Adrenal gland (tissue), 12 donors: ENCODE measurements around the gene MSI1. TPM values are rescaled to one million over a fixed set of nuclear protein-coding genes. Genes with fewer than 3 reads are reported as not detected.

Source experiments
- DNase-seq, 7 donors: peaks; one replicate each; pipeline ENCODE4 v3.0.0-alpha.2; 2019 to 2020
- H3K27ac ChIP-seq, 5 donors: fragments of 200-600 bp; sonication (generic) in 4 of 5; 1 replicate in 3 of 5; 2 replicates in 2 of 5; pipeline versions ENCODE4 v1.5.1 to v1.8.0; 2016 to 2020; ENCODE audit warnings: mild to moderate bottlenecking in 1 of 5
- H3K27me3 ChIP-seq: fragments of 200-600 bp; 2 replicates; pipeline ENCODE4 v1.8.0; 2021
- H3K36me3 ChIP-seq, 2 donors: fragments of 200-600 bp; replicated peaks in 1 of 2; 1 replicate in 1 of 2; 2 replicates in 1 of 2; pipeline versions ENCODE4 v1.5.1 to v1.8.0; 2018 to 2022
- H3K4me1 ChIP-seq, 2 donors: fragments of 200-600 bp; replicated peaks in 1 of 2; 1 replicate in 1 of 2; 2 replicates in 1 of 2; pipeline versions ENCODE4 v1.5.1 to v1.8.0; 2018 to 2021
- H3K4me3 ChIP-seq, 4 donors: fragments of 200-600 bp; sonication (generic) in 3 of 4; one replicate each; pipeline ENCODE4 v1.5.1; 2016 to 2018
- H3K9me3 ChIP-seq, 3 donors: fragments of 200-600 bp; sonication (generic) in 1 of 3; replicated peaks in 1 of 3; 1 replicate in 2 of 3; 2 replicates in 1 of 3; pipeline versions ENCODE4 v1.5.1 to v1.8.0; 2016 to 2021
- POLR2A ChIP-seq, 2 donors: fragments of 450-650 bp; IDR thresholded peaks; one replicate each; pipeline ENCODE4 v1.6.1; 2017; ENCODE audit warnings: antibody characterized with exemption in 2 of 2, mild to moderate bottlenecking in 2 of 2, moderate library complexity in 1 of 2
- WGBS, 4 donors: extraction: QIAGEN DNeasy Blood & Tissue Kit in 2 of 4; methylation state at CpG; one replicate each; pipeline versions ENCODE4 v1.1.5 to v1.1.7; 2013 to 2017; 5-methylcytosine and 5-hydroxymethylcytosine counted together
- intact Hi-C, 2 donors: fragments of 100-400 bp; cut with DNase I; formaldehyde crosslinking; loops; one replicate each; pipeline versions ENCODE4 v1.14.1 to v1.15.0; 2022 to 2023
- polyA plus RNA-seq, 3 donors: library from polyadenylated mRNA; stranded (reverse); fragments of 200-250 nt in 2 of 3; fragments of 350-450 nt in 1 of 3; fragmentation: Illumina TruSeq in 1 of 3; extraction: RNeasy Lipid Tissue Mini Kit (QIAGEN cat#74804) in 1 of 3; gene quantifications; one replicate each; pipeline ENCODE4 v1.2.3, GENCODE V29; 2013 to 2014
- total RNA-seq, 9 donors: library from RNA; depleted of rRNA in 4 of 9; stranded (reverse); fragments of >200 nt in 4 of 9; fragments of 120-200 nt in 1 of 9; fragmentation: NEBNext Ultra II Directional in 1 of 9; extraction: Animal tissue kit (Norgen Biotek cat#: 25700) in 1 of 9; gene quantifications; one replicate each; pipeline versions ENCODE4 v1.1.0 to v1.2.4, GENCODE V29; 2013 to 2023
- TF ChIP-seq, protein P1 (sequence below), 6 experiments: fragments of 450-650 bp in 4 of 6; fragments of 200-600 bp in 2 of 6; sonication (generic) in 1 of 6; IDR thresholded peaks; 1 replicate in 5 of 6; 2 replicates in 1 of 6; pipeline versions ENCODE4 v1.5.1 to v1.8.0; 2016 to 2021; ENCODE audit warnings: antibody characterized with exemption in 6 of 6, mild to moderate bottlenecking in 2 of 6, moderate library complexity in 1 of 6
- donor health status: healthy with polysubstance abuse.
- donor health status: Bipolar disorder and iron deficiency.
- donor health status: DM: yes; HTN: yes; CAD: no.
- donor health status: DM: no; HTN: no; CAD: no.
- donor health status: DM: no; HTN: no; CAD: no.
- donor health status: DM: yes; HTN: yes; CAD: no.

MSI1 gene
- total and polyA plus RNA-seq, 12 donors = 0.87 to 24.2 (median 6.7) TPM

DNA sequence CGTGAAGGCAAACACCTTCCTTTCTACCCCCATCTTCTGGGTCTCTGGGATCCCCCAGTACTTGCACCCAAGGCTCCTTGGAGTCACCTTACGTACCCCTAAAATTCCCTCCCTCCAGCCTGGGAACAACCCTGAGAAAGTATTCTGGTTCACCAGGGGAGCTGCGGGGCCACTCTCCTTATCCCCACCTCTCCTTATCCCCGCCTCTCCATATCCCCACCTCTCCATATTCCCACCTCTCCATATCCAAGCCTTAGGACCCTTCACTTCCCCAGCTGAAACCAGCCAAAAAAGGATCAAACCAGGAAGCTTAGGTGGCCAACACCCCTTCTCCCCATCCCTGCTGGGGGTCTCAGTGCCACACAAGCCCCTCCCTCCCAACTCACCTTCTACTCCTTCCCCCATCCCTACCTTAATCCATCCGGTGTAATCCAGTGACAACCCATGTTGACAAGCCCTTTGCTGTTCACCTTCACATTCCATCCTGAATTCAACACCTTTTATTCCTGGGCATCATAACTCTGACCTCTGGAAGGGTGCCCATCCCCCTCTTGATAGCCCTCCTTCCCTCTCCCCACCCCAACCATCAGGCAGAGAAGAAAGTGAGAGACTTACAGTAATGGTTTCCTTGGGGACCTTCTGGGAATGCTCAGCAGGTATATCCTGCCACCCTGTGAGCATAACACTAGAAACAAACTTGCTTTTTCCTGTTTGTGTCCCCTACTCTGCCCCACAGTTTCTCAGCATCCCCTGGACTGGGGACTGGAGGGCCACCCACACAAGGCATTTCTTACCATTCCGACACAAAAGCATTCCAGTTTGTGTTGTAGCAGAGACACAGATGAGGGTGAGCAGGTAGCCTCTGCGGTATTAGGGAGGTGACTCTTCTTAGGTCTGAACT is 1.6 kb upstream of the MSI1 start:
- Histone ChIP-seq H3K36me3 (no peaks in the 10 kb centered on the region), H3K4me1 (peaks cover 9 to 15% of the 10 kb centered on the region in 2 donors), H3K27me3 (no peaks in the 10 kb centered on the region), H3K9me3 (no peaks in the 10 kb centered on the region), H3K4me3 (no peak overlapping the region), H3K27ac (no peak overlapping the region)
- DNase-seq = no peak
- intact Hi-C loops = no loop called here
- 58 to 64% (median 61%) methylated on average over 7 of the region's 7 CpGs for WGBS, 4 donors
- TF ChIP-seq POLR2A (IDR thresholded peaks at IDR 0.05) = no peak
- TF ChIP-seq, protein P1, sequence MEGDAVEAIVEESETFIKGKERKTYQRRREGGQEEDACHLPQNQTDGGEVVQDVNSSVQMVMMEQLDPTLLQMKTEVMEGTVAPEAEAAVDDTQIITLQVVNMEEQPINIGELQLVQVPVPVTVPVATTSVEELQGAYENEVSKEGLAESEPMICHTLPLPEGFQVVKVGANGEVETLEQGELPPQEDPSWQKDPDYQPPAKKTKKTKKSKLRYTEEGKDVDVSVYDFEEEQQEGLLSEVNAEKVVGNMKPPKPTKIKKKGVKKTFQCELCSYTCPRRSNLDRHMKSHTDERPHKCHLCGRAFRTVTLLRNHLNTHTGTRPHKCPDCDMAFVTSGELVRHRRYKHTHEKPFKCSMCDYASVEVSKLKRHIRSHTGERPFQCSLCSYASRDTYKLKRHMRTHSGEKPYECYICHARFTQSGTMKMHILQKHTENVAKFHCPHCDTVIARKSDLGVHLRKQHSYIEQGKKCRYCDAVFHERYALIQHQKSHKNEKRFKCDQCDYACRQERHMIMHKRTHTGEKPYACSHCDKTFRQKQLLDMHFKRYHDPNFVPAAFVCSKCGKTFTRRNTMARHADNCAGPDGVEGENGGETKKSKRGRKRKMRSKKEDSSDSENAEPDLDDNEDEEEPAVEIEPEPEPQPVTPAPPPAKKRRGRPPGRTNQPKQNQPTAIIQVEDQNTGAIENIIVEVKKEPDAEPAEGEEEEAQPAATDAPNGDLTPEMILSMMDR (IDR thresholded peaks at IDR 0.05) = no peak

DNA sequence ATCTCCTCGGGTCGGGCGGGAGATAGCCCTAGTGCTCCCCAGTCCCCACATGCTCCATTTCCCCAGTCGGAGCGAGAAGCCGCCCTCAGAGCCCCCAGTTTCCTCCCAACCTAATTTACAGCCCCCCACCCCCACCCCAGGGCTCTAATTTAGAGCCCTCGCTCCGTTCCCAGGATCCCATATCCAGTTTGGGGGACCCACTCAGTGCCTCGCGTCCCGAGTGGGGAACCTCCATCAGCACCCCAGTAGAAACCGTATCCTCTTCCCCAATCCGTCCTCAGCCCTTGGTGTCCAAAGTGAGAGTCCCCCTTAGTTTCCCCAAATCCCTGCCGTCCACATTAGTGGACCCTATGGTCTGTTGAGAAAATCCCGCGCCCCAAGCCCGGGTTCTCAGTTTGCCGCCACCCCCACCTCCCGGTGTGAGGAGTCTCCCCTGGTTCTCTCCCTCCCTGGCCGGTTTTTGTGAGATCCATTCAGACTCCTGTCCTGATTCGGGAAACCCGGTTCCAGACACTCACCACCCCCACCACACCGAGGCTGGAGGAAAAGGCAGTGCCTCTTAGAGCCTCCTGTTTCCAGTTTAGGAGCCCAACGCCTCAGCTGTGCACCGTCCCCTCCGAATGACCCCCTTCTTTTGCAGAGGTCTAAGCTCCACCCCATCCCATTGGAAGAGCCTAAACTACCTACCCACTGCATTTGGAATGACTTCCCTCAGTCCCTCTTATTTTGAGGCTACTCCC is 809 bp upstream of the MSI1 start:
- Histone ChIP-seq H3K27ac (no peak overlapping the region), H3K4me3 (peak overlapping the region in 1 of 4 donors; percentile 83), H3K9me3 (no peaks in the 10 kb centered on the region), H3K4me1 (peaks cover 11 to 17% of the 10 kb centered on the region in 2 donors), H3K36me3 (no peaks in the 10 kb centered on the region), H3K27me3 (no peaks in the 10 kb centered on the region)
- intact Hi-C loops = no loop called here
- 8 to 23% (median 11%) methylated on average over 11 to 26 of the region's 26 CpGs for WGBS, 4 donors
- no peak for DNase-seq
- TF ChIP-seq, protein P1 (IDR thresholded peaks at IDR 0.05) = no peak

DNA sequence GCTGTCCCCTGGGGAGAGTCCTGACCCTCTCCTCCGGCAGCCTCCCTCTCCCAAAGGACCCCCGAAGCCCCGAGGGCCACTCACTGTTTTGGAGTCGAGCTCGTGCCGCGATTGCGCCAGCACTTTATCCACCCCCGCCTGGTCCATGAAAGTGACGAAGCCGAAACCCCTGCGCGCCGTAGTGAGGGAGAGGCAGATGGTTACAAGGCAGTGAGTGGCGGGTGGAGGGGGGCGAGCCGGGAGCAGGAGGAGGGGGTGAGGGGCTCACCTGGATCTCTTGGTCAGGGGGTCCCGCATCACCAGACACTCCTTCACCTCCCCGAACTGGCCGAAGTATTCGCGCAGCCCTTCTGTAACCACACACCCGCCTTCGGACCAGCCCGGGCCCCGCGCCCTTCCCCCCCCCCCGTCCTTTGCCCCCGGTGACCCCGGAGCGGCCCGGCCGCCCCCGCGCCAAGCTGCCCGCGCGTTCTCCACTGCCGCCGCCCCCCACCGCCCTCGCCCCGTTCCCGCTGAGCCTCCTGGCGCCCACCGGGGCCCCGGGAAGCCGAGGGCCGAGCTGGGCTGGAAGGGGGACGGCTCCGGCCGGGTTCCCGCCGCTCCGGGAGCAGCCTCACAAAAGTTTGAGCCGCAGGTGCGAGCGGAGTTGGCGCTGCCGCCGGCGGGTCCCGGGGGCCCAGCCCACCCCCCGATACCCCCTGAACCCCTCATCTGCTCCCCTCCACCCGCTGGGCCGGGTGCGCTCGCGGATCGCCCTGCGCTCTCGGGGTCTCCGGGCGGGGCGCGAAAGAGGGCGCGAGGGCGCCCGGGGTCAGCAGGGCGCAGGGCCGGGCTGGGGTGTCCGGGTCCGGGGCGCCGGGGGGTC is 808 bp downstream of the MSI1 start:
- TF ChIP-seq, protein P1 (IDR thresholded peaks at IDR 0.05) = no peak
- no peak for TF ChIP-seq POLR2A (IDR thresholded peaks at IDR 0.05)
- Histone ChIP-seq H3K27ac (peak overlapping the region in 2 of 5 donors; percentile 67 to 68), H3K36me3 (no peaks in the 10 kb centered on the region), H3K9me3 (no peaks in the 10 kb centered on the region), H3K4me3 (peak overlapping the region in 3 of 4 donors; percentile 10 to 83 (median 50)), H3K27me3 (no peaks in the 10 kb centered on the region), H3K4me1 (peaks cover 11 to 17% of the 10 kb centered on the region in 2 donors)
- peak in 2 of 7 donors; percentile 43 to 46 for DNase-seq
- WGBS, 4 donors = 2 to 4% (median 4%) methylated on average over 14 to 85 of the region's 86 CpGs
- intact Hi-C loops = no loop called here
